ENCODE measurements around the gene CDH15.

GRCh38 chr16:89133457-89134127 is 38.0 kb upstream of the CDH15 start:
- TF ChIP-seq CTCF (IDR thresholded peaks at IDR 0.05) (no peak), POLR2A (IDR thresholded peaks at IDR 0.05) (no peak), EP300 (IDR thresholded peaks at IDR 0.05) (no peak)

Data from ovary (tissue), 3 donors.